GM21367 (cell line): ENCODE data around the gene PHC2.
"Not testable (repeated sequence)": the region's sequence is repeated elsewhere in the genome, so short reads cannot be mapped to it uniquely, and the experiment has no call there.

Experiments used
- ATAC-seq: cut with Tn5 transposase; IDR thresholded peaks from one replicate; pipeline ENCODE4 v1.9.1; 2021; ENCODE audit not compliant: unreplicated experiment

The PHC2 gene

DNA sequence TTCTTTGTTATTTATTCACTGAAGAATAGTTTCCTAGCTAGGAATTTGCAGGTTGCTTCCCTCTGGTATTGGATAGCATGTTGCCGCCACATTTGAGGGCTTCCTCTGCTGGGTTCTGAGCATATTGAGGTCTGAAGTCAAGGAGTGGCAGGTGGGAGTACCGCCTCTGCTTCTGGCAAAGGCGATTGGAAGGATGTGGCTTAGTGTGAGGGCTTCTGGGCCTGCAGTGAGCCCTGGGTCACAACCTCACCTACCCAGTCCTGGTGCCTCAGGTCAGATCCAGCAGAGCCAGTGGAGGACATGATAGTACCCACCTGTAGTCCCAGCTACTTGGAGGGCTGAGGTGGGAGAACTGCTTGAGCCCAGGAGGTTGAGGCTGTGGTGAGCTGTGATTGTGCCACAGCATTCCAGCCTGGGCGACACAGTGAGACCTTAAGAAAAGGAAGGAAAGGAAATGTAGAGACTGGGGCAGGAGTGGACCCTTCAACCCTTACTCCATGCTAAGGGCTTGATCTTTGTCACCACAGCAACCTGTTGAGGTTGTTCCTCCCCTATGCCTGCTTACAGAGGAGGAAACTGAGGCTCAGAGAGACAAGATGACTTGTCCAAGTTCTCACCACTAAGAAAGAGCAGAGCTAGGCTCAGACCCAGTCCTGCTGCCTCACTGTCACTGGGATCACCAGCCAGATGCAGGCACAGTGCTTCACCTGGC, 132.8 kb downstream of the PHC2 start:
- ATAC-seq = no peak

- no peak for ATAC-seq
Observed at GRCh38 chr1:33296824-33297223, 134.1 kb downstream of the PHC2 start.

DNA sequence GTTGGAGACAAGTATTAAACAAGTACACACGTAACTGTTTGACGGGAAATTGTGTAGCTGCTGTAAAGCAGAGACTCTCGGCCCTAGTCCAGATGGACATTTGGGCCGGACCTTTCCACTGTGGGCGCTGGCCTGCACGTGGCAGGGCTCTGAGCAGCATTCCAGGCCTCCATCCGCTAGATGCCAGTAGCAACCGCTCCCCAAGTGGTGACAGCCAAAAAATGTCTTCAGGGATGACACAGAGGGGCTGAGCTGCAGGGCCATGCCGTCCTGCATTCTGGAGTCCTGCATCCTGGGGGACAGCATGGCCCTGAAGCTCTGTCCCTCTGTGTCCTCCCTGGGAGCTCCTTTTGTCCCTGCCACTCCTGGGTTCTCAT, 134.8 kb downstream of the PHC2 start:
- no peak for ATAC-seq

GRCh38 chr1:33295450-33296081, 135.3 kb downstream of the PHC2 start:
- ATAC-seq = peak; percentile 57

GRCh38 chr1:33295023-33295422, 135.9 kb downstream of the PHC2 start:
- ATAC-seq = no peak

- no peak for ATAC-seq
Observed at GRCh38 chr1:33294071-33295010, 136.6 kb downstream of the PHC2 start.

DNA sequence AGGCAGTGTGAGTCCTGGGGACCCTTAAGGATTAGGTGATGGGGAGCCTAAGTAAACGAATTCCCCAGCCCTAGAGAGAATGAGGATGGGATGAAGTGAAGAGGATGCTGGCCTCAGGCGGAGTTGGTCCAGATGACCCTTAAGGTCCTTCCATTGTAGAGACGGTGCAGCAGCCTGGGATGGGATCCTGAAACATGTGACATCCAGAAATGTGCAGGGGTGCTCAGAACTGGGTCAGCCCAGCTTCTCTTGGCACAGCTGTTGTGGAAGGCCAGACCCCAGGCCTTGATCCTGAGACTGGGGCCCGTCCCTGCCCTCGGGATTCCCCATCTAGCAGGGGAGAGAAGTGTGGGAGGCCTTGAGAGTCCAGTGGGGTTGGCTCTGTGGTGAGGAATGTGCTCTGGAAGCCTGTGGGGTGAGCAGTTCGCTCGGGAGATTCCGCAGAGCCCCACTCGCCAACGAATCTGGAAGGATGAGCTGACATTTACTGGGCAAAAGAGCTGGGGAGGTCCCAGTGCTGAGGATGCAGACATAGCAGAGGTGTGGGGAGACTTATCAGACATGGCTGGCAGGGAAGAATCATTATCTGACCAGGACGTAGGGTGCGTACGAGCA, 138.1 kb downstream of the PHC2 start:
- ATAC-seq = no peak

GRCh38 chr1:33290615-33291014, 140.3 kb downstream of the PHC2 start:
- ATAC-seq = not testable (repeated sequence)

DNA sequence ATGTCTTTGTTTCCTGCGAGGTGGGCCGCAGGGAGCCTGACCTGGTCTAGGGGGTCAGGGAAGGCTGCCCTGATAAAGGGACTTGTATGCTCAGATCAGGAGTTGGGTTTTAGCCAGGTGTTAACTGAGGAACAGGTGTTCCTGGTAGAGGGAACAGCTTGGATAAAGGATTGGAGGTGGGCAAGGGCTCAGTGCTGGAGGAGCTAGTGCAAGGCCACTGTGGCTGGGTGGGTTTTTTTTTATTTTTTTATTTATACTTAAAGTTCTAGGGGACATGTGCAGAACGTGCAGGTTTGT, 141.1 kb downstream of the PHC2 start:
- no peak for ATAC-seq

DNA sequence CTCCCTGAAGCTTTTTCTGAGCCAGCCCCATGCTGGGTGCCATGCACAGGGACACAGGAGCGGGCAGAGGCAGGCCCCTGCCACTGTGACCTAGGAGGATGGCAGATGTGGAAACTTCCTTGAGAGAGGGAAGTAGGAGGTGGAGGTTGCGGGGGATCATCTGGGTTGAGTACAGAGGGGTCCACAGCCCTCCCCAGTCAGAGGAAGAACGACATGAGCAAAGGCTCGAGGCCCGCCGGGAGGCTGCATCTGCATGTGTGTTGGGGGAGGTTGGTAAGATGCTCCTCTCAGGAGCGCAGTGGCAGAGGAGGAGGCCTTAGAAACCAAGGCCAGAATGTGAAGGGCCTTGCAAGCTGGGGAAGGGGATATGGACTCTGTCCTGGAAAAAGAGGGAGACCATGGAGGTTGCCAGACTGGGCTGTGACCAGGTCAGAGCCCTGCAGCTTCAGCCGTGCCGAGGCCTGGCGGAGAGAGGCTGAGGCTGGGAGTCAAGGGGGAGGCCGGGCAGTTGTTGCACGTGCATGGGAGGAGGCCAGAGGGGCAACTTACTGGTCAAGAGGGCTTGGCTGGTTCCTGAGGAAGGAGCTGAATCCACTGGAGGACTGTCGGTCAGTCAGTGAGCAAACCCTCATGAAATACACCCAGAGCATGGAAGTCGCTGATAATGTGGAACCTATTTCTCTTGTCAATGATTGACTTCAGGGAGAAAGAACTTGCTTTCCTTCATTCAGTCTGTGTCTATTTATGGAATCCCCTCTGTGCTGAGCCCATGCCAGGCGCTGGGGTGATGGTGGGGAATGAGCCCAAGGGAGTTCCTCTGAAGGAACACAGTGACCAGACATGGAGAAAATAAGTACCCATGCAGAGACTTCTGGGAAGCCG, 141.7 kb downstream of the PHC2 start:
- no peak for ATAC-seq

DNA sequence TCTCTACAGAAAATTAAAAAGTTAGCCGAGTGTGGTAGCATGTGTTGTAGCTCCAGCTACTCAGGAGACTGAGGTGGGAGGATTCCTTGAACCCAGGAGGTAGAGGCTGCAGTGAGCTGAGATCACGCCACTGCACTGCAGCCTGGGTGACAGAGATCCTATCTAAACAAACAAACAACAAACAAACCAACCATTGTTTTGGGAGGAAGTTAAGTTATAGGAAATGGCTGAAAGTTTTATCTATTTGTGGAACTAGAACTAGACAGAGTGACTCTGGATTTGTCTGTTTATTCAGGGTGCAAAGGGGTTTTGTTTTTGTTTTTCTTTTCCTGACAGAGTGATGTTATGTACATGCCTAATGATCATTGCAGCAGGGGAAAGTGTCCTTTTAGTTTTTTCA, 143.6 kb downstream of the PHC2 start:
- no peak for ATAC-seq

- ATAC-seq = no peak
Observed at GRCh38 chr1:33286451-33287185, 144.3 kb downstream of the PHC2 start.

DNA sequence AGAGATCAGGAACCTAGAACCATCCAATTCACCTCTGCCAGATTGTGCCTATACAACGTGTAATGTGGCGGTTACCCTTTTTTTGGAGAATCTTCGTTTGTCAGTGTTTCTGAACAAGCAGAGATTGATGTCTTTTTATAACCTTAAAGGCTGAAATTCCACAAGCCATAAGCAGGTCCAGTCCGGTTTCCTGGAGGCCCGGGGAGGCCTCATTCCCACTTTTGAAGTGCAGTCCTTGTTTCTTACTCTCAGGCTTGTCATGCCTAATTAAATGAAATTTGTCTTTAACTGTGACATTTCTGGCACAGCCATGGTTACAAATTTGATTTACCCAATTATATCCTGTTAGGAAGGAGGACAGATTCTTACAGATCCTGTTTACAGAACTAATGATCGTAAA, 146.8 kb downstream of the PHC2 start:
- no peak for ATAC-seq

DNA sequence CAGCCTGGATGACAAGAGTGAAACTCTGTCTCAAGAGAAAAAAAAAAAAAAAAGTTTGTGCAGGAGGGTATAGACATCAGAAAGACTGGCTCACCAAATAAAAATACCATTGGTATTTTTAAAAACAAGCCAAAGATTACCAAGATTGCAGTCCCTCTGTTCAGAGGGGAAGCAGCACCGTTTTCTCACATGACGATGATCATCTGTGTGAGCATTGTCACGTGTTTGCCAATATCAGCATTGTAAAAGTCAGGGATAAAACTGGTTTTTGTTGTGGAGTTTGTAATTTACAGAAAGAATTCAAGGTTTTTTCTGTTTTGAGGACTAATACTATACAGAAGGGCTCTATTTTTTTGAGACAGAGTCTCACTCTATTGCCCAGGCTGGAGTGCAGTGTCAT, 148.1 kb downstream of the PHC2 start:
- no peak for ATAC-seq

DNA sequence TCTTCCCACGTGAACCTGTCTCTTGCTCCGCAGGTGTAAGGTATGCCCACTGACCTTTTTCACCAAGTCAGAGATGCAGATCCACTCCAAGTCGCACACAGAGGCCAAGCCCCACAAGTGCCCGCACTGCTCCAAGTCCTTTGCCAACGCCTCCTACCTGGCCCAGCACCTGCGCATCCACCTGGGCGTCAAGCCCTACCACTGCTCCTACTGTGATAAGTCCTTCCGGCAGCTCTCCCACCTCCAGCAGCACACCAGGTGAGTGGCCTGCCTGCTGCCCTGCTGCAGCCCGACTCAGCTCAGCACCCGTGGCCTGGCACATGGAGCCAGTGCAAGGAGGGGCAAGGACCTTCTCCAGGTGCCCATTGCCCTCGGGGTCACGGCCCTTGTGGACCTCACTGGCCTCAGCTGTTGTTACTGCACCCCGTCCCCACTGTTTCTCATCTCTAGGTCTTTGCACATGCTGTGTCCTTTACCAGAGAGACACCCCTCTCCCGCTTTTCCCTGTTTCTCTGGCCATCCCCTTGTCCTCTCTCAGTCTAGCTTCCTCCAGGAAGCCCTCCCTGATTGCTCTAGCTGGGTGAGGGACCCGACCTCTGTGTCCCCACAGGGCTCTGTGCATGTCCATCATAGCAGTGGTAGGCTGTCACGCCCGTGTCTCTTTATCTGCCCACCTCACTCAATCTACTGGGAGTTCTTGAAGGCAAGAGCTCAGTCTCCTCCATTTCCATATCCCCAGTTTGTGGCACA, 149.2 kb downstream of the PHC2 start:
- ATAC-seq = no peak

DNA sequence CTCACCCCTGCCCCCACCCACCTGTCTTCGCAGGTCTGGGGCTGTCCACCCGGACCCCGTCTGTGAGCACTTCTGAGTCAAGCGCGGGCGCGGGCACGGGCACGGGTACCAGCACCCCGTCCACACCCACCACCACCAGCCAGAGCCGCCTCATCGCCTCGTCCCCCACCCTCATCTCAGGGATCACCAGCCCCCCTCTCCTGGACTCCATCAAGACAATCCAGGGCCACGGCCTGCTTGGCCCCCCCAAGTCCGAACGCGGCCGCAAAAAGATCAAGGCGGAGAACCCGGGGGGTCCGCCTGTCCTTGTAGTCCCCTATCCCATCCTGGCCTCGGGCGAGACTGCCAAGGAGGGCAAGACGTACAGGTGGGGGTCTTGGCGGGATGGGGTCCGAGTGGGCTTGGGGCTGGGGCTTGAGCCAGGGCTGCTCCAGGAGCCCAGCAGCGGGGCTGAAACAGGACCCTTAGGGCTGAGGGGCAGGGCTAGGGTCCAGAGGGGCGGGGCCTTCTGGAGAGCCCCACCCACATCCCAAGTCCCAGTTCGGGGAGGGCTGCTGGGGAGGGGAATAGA, 150.7 kb downstream of the PHC2 start:
- ATAC-seq = no peak

DNA sequence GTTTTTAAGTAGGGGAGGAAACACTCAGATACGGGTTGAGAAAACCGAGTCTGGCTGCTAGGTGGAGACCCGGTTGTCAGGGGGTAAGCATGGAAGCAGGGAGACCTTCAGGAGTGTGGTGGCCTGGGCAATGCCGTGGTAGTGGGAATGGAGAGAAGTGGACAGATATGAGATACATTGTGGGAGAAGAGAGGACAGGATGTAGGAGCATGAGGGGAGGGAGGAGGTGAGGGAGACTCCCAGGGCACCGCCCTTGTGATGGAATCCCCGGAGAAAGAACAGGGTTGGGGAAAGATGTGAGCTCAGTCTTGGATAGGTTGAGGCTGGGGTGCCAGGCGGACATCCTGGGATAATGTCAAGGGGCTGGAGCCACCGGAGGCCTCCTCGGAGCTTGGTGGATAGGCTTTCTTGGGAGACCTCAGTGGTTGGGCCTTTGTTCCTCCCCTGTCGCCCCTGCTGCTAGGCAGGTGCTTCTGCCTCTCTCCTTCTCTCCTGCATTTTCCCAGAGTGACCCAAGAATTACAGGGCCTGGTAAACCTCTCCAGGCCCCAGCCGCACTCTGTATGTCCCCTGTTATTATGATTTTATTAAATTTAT, 153.3 kb downstream of the PHC2 start:
- no peak for ATAC-seq

DNA sequence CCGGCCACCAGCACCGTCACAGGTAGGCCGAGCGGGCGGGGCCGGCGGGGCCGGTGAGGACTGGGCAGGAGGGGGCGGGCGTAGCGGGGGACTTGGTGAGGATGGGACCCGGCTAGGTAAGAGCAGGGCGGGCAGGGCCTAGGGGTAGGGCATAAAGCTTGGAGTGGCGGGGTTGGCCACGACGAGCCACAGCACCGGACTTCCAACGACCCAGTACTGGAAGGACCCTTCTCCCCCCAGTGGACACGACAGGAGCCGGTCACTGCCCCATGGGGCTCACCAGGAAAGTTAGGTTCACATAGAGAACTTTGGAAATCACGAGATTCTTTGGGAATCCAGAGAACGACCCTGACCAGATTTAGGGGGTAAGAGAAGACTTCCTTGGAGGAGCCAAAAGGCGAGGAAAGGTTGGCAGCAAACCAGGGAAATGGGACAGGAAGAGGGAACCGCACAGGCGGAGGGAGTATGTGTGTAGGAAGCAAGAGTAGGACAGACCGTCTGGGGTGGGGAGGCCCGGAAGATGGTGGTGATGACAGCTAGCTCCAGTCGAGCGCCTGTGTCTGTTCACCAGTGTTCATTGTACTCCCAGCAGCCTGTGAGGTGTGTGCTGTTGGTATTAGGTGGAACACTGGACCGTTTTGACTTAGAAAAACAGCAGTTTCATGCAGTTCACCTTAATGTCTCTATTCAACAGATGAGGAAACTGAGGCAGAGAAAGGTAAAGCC, 154.2 kb downstream of the PHC2 start:
- no peak for ATAC-seq
